Mesothelial cell of epicardium (in vitro differentiated cells): Measurements from ENCODE around the gene ERCC6L. TPM values are rescaled to one million over a fixed set of nuclear protein-coding genes. Genes with fewer than 3 reads are reported as not detected.
A peak's percentile ranks its signal among the peaks of the same experiment; 100 is the strongest.

Source experiments
- DNase-seq, 2 experiments: peaks; one replicate each; pipeline ENCODE4 v3.0.0; 2021; ENCODE audit warnings: low spot score in 2 of 2; ENCODE audit not compliant: unreplicated experiment in 2 of 2
- H3K27ac Mint-ChIP-seq: 2 replicates; pipeline ENCODE4 v1.8.0; 2021; ENCODE audit warnings: mixed read lengths
- H3K27me3 Mint-ChIP-seq: 2 replicates; pipeline ENCODE4 v1.8.0; 2021; ENCODE audit warnings: low read depth, mixed read lengths
- H3K36me3 Mint-ChIP-seq: 2 replicates; pipeline ENCODE4 v1.8.0; 2021; ENCODE audit warnings: mixed read lengths
- H3K4me1 Mint-ChIP-seq: 2 replicates; pipeline ENCODE4 v1.8.0; 2021; ENCODE audit warnings: mixed read lengths
- H3K4me3 Mint-ChIP-seq: 2 replicates; pipeline ENCODE4 v1.8.0; 2021; ENCODE audit warnings: mild to moderate bottlenecking, moderate library complexity, mixed read lengths
- H3K9me3 Mint-ChIP-seq: 2 replicates; pipeline ENCODE4 v1.8.0; 2021; ENCODE audit warnings: mixed read lengths
- CTCF ChIP-seq: fragments of 200-600 bp; sonication (generic); IDR thresholded peaks from one replicate; pipeline ENCODE4 v1.5.0; 2021; ENCODE audit warnings: antibody characterized with exemption; ENCODE audit not compliant: unreplicated experiment
- total RNA-seq: library from RNA; stranded (reverse); gene quantifications from 3 replicates; pipeline ENCODE4 v1.2.1, GENCODE V29; 2021

Gene ERCC6L
- 2.4 to 3.0 TPM (median 2.8 TPM) in 3 replicates for total RNA-seq

GRCh38 chrX:72238721-72239475 lies at the start of gene ERCC6L:
ERCC6L (minus strand) TSS chrX:72239027; CDS start chrX:72238911, 116 bp downstream.
- no peak for TF ChIP-seq CTCF
- peak within 1 kb of the TSS; percentile 74 for H3K4me3 Mint-ChIP-seq
- H3K36me3 Mint-ChIP-seq = peaks cover 12% of the 10 kb centered on the region
- DNase-seq = peak; percentile 79 to 92
- no peaks in the 10 kb centered on the region for H3K27me3 Mint-ChIP-seq
- peaks cover 7% of the 10 kb centered on the region for H3K4me1 Mint-ChIP-seq
- H3K27ac Mint-ChIP-seq = peak within 1 kb of the TSS; percentile 92
- peaks cover 22% of the 10 kb centered on the region for H3K9me3 Mint-ChIP-seq

GRCh38 chrX:72282302-72282701 lies 43.5 kb upstream of the ERCC6L start:
- H3K27ac Mint-ChIP-seq = no peak overlapping the region
- peaks cover 16% of the 10 kb centered on the region for H3K27me3 Mint-ChIP-seq

GRCh38 chrX:72280321-72280845 lies 41.6 kb upstream of the ERCC6L start:
- peaks cover 8% of the 10 kb centered on the region for H3K4me1 Mint-ChIP-seq
- no peak for DNase-seq
- peaks cover 16% of the 10 kb centered on the region for H3K27me3 Mint-ChIP-seq
- H3K27ac Mint-ChIP-seq = no peak overlapping the region
- TF ChIP-seq CTCF = no peak
- peaks cover 9% of the 10 kb centered on the region for H3K9me3 Mint-ChIP-seq
- peaks cover 3% of the 10 kb centered on the region for H3K36me3 Mint-ChIP-seq
- no peak overlapping the region for H3K4me3 Mint-ChIP-seq

More at GRCh38 chrX:72282302-72282701, 43.5 kb upstream of the ERCC6L start:
- Mint-ChIP-seq H3K4me3 (no peak overlapping the region), H3K4me1 (no peaks in the 10 kb centered on the region), H3K36me3 (no peaks in the 10 kb centered on the region), H3K9me3 (peaks cover 9% of the 10 kb centered on the region)
- no peak for DNase-seq
- TF ChIP-seq CTCF = no peak

- H3K9me3 Mint-ChIP-seq = no peaks in the 10 kb centered on the region
- peak overlapping the region; percentile 90 for H3K4me3 Mint-ChIP-seq
- H3K36me3 Mint-ChIP-seq = peaks cover 35% of the 10 kb centered on the region
- peak overlapping the region; percentile 96 for H3K27ac Mint-ChIP-seq
- TF ChIP-seq CTCF = no peak
- peaks cover 42% of the 10 kb centered on the region for H3K4me1 Mint-ChIP-seq
- no peak for DNase-seq
- H3K27me3 Mint-ChIP-seq = peaks cover 10% of the 10 kb centered on the region
Measured at GRCh38 chrX:72276478-72276953, 37.7 kb upstream of the ERCC6L start.

GRCh38 chrX:72274526-72274925 lies 35.7 kb upstream of the ERCC6L start:
- no peak for TF ChIP-seq CTCF
- no peaks in the 10 kb centered on the region for H3K9me3 Mint-ChIP-seq
- DNase-seq = no peak
- peaks cover 37% of the 10 kb centered on the region for H3K36me3 Mint-ChIP-seq
- H3K27ac Mint-ChIP-seq = peak overlapping the region; percentile 96
- H3K4me3 Mint-ChIP-seq = peak overlapping the region; percentile 90
- H3K4me1 Mint-ChIP-seq = peaks cover 43% of the 10 kb centered on the region
- H3K27me3 Mint-ChIP-seq = peaks cover 6% of the 10 kb centered on the region
